ENCODE results near the gene SUGCT. TPM values are rescaled to one million over a fixed set of nuclear protein-coding genes. Genes with fewer than 3 reads are reported as not detected.

Gene SUGCT
- total RNA-seq, 1 experiment from 2014 or later: 4.6 TPM

DNA sequence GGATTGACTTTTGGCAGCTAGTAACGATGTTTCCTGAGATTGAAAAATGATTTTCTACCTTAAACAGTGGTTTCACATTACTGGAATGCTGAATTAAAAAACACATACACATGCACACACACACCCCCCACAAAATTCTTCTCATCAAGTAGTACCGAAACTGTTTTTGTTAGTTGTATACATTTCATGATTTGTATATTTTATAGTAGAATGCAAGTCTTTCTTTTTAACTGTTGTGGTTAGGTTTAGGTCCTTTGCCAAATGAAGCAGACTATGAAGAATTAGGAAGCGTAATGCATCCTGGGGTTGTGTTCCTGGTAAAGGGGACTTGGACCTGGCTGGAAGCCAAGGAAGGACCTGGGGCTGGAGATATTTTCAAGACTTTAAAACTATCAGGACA, 505.8 kb downstream of the SUGCT start (continued):
- TF ChIP-seq, protein P1, sequence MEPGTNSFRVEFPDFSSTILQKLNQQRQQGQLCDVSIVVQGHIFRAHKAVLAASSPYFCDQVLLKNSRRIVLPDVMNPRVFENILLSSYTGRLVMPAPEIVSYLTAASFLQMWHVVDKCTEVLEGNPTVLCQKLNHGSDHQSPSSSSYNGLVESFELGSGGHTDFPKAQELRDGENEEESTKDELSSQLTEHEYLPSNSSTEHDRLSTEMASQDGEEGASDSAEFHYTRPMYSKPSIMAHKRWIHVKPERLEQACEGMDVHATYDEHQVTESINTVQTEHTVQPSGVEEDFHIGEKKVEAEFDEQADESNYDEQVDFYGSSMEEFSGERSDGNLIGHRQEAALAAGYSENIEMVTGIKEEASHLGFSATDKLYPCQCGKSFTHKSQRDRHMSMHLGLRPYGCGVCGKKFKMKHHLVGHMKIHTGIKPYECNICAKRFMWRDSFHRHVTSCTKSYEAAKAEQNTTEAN (CRISPR knock-in tag; IDR thresholded peaks at IDR 0.05): no peak

DNA sequence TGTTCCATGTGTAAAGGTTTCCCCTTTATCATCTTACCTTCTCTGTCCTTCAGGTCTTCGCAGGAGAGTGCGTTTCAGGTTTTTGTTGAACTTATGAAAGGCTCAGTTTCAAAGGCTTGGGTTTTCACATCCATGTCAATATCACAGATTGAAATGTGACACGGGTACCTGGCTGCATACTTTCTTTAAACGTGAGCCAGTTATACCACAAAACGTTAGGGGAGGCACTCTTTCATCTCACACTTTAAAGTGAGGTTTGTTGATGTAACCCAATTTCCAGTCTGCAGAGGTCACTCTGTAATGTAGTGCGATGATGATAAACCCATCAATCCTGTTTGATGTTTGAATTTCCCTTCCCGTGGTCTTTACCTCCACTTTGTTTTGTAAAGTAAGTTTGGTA, 506.9 kb downstream of the SUGCT start:
- Mint-ChIP-seq H3K27ac (no peak overlapping the region), H3K4me1 (peaks cover 11% of the 10 kb centered on the region), H3K9me3 (no peaks in the 10 kb centered on the region), H3K4me3 (no peak overlapping the region), H3K27me3 (ENCODE audit: low read depth) (no peaks in the 10 kb centered on the region), H3K36me3 (no peaks in the 10 kb centered on the region)
- TF ChIP-seq NR1H2 (CRISPR knock-in tag; IDR thresholded peaks at IDR 0.05) (no peak), ZNF671 (CRISPR knock-in tag; IDR thresholded peaks at IDR 0.05) (no peak), NFYB (CRISPR knock-in tag; conservative IDR thresholded peaks at IDR 0.05; ENCODE audit: low read depth) (no peak), GABPB1 (CRISPR knock-in tag; IDR thresholded peaks at IDR 0.05) (no peak), ZBTB21 (CRISPR knock-in tag; IDR thresholded peaks at IDR 0.05; ENCODE audit: borderline replicate concordance) (no peak), ZNF423 (CRISPR knock-in tag; IDR thresholded peaks at IDR 0.05) (no peak), ZNF263 (CRISPR knock-in tag; IDR thresholded peaks at IDR 0.05; ENCODE audit: low read depth) (no peak), SMAD4 (CRISPR knock-in tag; IDR thresholded peaks at IDR 0.05) (no peak), ETV6 (CRISPR knock-in tag; IDR thresholded peaks at IDR 0.05) (no peak)
- TF ChIP-seq, protein P2, sequence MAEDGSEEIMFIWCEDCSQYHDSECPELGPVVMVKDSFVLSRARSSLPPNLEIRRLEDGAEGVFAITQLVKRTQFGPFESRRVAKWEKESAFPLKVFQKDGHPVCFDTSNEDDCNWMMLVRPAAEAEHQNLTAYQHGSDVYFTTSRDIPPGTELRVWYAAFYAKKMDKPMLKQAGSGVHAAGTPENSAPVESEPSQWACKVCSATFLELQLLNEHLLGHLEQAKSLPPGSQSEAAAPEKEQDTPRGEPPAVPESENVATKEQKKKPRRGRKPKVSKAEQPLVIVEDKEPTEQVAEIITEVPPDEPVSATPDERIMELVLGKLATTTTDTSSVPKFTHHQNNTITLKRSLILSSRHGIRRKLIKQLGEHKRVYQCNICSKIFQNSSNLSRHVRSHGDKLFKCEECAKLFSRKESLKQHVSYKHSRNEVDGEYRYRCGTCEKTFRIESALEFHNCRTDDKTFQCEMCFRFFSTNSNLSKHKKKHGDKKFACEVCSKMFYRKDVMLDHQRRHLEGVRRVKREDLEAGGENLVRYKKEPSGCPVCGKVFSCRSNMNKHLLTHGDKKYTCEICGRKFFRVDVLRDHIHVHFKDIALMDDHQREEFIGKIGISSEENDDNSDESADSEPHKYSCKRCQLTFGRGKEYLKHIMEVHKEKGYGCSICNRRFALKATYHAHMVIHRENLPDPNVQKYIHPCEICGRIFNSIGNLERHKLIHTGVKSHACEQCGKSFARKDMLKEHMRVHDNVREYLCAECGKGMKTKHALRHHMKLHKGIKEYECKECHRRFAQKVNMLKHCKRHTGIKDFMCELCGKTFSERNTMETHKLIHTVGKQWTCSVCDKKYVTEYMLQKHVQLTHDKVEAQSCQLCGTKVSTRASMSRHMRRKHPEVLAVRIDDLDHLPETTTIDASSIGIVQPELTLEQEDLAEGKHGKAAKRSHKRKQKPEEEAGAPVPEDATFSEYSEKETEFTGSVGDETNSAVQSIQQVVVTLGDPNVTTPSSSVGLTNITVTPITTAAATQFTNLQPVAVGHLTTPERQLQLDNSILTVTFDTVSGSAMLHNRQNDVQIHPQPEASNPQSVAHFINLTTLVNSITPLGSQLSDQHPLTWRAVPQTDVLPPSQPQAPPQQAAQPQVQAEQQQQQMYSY (CRISPR knock-in tag; IDR thresholded peaks at IDR 0.05): no peak
- TF ChIP-seq, protein P3, sequence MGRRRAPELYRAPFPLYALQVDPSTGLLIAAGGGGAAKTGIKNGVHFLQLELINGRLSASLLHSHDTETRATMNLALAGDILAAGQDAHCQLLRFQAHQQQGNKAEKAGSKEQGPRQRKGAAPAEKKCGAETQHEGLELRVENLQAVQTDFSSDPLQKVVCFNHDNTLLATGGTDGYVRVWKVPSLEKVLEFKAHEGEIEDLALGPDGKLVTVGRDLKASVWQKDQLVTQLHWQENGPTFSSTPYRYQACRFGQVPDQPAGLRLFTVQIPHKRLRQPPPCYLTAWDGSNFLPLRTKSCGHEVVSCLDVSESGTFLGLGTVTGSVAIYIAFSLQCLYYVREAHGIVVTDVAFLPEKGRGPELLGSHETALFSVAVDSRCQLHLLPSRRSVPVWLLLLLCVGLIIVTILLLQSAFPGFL (CRISPR knock-in tag; IDR thresholded peaks at IDR 0.05; ENCODE audit: borderline replicate concordance): no peak
- TF ChIP-seq, protein P4, sequence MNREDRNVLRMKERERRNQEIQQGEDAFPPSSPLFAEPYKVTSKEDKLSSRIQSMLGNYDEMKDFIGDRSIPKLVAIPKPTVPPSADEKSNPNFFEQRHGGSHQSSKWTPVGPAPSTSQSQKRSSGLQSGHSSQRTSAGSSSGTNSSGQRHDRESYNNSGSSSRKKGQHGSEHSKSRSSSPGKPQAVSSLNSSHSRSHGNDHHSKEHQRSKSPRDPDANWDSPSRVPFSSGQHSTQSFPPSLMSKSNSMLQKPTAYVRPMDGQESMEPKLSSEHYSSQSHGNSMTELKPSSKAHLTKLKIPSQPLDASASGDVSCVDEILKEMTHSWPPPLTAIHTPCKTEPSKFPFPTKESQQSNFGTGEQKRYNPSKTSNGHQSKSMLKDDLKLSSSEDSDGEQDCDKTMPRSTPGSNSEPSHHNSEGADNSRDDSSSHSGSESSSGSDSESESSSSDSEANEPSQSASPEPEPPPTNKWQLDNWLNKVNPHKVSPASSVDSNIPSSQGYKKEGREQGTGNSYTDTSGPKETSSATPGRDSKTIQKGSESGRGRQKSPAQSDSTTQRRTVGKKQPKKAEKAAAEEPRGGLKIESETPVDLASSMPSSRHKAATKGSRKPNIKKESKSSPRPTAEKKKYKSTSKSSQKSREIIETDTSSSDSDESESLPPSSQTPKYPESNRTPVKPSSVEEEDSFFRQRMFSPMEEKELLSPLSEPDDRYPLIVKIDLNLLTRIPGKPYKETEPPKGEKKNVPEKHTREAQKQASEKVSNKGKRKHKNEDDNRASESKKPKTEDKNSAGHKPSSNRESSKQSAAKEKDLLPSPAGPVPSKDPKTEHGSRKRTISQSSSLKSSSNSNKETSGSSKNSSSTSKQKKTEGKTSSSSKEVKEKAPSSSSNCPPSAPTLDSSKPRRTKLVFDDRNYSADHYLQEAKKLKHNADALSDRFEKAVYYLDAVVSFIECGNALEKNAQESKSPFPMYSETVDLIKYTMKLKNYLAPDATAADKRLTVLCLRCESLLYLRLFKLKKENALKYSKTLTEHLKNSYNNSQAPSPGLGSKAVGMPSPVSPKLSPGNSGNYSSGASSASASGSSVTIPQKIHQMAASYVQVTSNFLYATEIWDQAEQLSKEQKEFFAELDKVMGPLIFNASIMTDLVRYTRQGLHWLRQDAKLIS (CRISPR knock-in tag; IDR thresholded peaks at IDR 0.05; ENCODE audit: borderline replicate concordance): no peak
- TF ChIP-seq, protein P5, sequence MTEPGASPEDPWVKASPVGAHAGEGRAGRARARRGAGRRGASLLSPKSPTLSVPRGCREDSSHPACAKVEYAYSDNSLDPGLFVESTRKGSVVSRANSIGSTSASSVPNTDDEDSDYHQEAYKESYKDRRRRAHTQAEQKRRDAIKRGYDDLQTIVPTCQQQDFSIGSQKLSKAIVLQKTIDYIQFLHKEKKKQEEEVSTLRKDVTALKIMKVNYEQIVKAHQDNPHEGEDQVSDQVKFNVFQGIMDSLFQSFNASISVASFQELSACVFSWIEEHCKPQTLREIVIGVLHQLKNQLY (CRISPR knock-in tag; IDR thresholded peaks at IDR 0.05): no peak
- TF ChIP-seq, protein P6, sequence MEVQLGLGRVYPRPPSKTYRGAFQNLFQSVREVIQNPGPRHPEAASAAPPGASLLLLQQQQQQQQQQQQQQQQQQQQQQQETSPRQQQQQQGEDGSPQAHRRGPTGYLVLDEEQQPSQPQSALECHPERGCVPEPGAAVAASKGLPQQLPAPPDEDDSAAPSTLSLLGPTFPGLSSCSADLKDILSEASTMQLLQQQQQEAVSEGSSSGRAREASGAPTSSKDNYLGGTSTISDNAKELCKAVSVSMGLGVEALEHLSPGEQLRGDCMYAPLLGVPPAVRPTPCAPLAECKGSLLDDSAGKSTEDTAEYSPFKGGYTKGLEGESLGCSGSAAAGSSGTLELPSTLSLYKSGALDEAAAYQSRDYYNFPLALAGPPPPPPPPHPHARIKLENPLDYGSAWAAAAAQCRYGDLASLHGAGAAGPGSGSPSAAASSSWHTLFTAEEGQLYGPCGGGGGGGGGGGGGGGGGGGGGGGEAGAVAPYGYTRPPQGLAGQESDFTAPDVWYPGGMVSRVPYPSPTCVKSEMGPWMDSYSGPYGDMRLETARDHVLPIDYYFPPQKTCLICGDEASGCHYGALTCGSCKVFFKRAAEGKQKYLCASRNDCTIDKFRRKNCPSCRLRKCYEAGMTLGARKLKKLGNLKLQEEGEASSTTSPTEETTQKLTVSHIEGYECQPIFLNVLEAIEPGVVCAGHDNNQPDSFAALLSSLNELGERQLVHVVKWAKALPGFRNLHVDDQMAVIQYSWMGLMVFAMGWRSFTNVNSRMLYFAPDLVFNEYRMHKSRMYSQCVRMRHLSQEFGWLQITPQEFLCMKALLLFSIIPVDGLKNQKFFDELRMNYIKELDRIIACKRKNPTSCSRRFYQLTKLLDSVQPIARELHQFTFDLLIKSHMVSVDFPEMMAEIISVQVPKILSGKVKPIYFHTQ (CRISPR knock-in tag; IDR thresholded peaks at IDR 0.05): no peak
- ATAC-seq (no peak), DNase-seq (ENCODE audit: low spot score) (no peak)
- CTCF ChIA-PET: no interaction called here
- POLR2A ChIA-PET: no interaction called here
